ENCODE results near the gene PRKRIP1.

Gene PRKRIP1

GRCh38 chr7:102455596-102455995 lies 59.4 kb downstream of the PRKRIP1 start:
- DNase-seq (ENCODE audit: extremely low spot score), result no peak
- no peak for TF ChIP-seq CTCF (IDR thresholded peaks at IDR 0.05; ENCODE audit: control extremely low read depth, extremely low read depth, low read depth, missing control alignments)
- CTCF ChIA-PET, result interaction anchor here (0.7 to 3.1 kb wide), 6 partner anchors 11 to 65 kb away, joined by 3 to 12 read pairs (median 4); no protein-coding TSS in a partner anchor
- POLR2A ChIA-PET, result no interaction called here

GRCh38 chr7:102456327-102456726 lies 60.2 kb downstream of the PRKRIP1 start:
- POLR2A ChIA-PET, result interaction anchor here (0.6 to 1.5 kb wide), 2 partner anchors 8 to 11 kb away, joined by 3 to 4 read pairs; no protein-coding TSS in a partner anchor
- TF ChIP-seq CTCF (IDR thresholded peaks at IDR 0.05; ENCODE audit: control extremely low read depth, extremely low read depth, low read depth, missing control alignments), result no peak
- CTCF ChIA-PET, result interaction anchor here (1.0 to 3.1 kb wide), 6 partner anchors 10 to 65 kb away, joined by 3 to 12 read pairs (median 4); no protein-coding TSS in a partner anchor
- DNase-seq (ENCODE audit: extremely low spot score), result no peak

- TF ChIP-seq CTCF (IDR thresholded peaks at IDR 0.05; ENCODE audit: control extremely low read depth, extremely low read depth, low read depth, missing control alignments), result no peak
Measured at GRCh38 chr7:102457352-102457924, 61.3 kb downstream of the PRKRIP1 start.

GRCh38 chr7:102459221-102459844 lies 63.2 kb downstream of the PRKRIP1 start:
- CTCF ChIA-PET, result interaction anchor here (2.7 to 2.8 kb wide), 2 partner anchors 8 to 9 kb away, joined by 7 to 12 read pairs; no protein-coding TSS in a partner anchor
- no peak for DNase-seq (ENCODE audit: extremely low spot score)
- POLR2A ChIA-PET, result no interaction called here
- no peak for TF ChIP-seq CTCF (IDR thresholded peaks at IDR 0.05; ENCODE audit: control extremely low read depth, extremely low read depth, low read depth, missing control alignments)

More at GRCh38 chr7:102457352-102457924, 61.3 kb downstream of the PRKRIP1 start:
- POLR2A ChIA-PET, result interaction anchor here (1.5 kb wide), 1 partner anchor 9 kb away, joined by 3 read pairs; no protein-coding TSS in a partner anchor
- DNase-seq (ENCODE audit: extremely low spot score), result no peak
- CTCF ChIA-PET, result interaction anchor here (1.2 to 2.8 kb wide), 4 partner anchors 9 to 45 kb away, joined by 3 to 12 read pairs (median 5); no protein-coding TSS in a partner anchor

- ChIA-PET CTCF (interaction anchor here (2.7 kb wide), 1 partner anchor 10 kb away, joined by 7 read pairs; no protein-coding TSS in a partner anchor), POLR2A (no interaction called here)
- no peak for DNase-seq (ENCODE audit: extremely low spot score)
- TF ChIP-seq CTCF (IDR thresholded peaks at IDR 0.05; ENCODE audit: control extremely low read depth, extremely low read depth, low read depth, missing control alignments), result no peak
Measured at GRCh38 chr7:102460467-102460866, 64.3 kb downstream of the PRKRIP1 start.

- ChIA-PET CTCF (interaction anchor here (0.9 to 1.8 kb wide), 4 partner anchors 14 to 57 kb away, joined by 3 to 7 read pairs (median 4); no protein-coding TSS in a partner anchor), POLR2A (no interaction called here)
- no peak for TF ChIP-seq CTCF (IDR thresholded peaks at IDR 0.05; ENCODE audit: control extremely low read depth, extremely low read depth, low read depth, missing control alignments)
- no peak for DNase-seq (ENCODE audit: extremely low spot score)
Measured at GRCh38 chr7:102463841-102464576, 67.8 kb downstream of the PRKRIP1 start.

Data from GM10248 (cell line).